NCI-H1930 (cell line): ENCODE results near the gene ISM2.
A peak's percentile ranks its signal among the peaks of the same experiment; 100 is the strongest.
"Not testable (repeated sequence)": the region's sequence is repeated elsewhere in the genome, so short reads cannot be mapped to it uniquely, and the experiment has no call there.

Source experiments
- DNase-seq, 2 experiments: peaks; one replicate each; lab custom pipeline; 2025; lab: John Stamatoyannopoulos, UW

Gene ISM2

GRCh38 chr14:77498120-77498979 lies at the start of gene ISM2:
ISM2 (minus strand) TSS chr14:77498816; CDS start chr14:77498793, 23 bp downstream.
- DNase-seq: peak; percentile 7 to 65

- DNase-seq: no peak
Observed at GRCh38 chr14:77547512-77548180, 49.0 kb upstream of the ISM2 start.

- DNase-seq: not testable (repeated sequence)
Observed at GRCh38 chr14:77545171-77545570, 46.6 kb upstream of the ISM2 start.

- DNase-seq: no peak
Observed at GRCh38 chr14:77544571-77544970, 46.0 kb upstream of the ISM2 start.

GRCh38 chr14:77543637-77544334 lies 45.2 kb upstream of the ISM2 start:
- DNase-seq: no peak

- no peak for DNase-seq
Observed at GRCh38 chr14:77543240-77543551, 44.6 kb upstream of the ISM2 start.

GRCh38 chr14:77542421-77543239 lies 44.0 kb upstream of the ISM2 start:
- DNase-seq: no peak

- no peak for DNase-seq
Observed at GRCh38 chr14:77541905-77542304, 43.3 kb upstream of the ISM2 start.

- DNase-seq: not testable (repeated sequence)
Observed at GRCh38 chr14:77536951-77537350, 38.3 kb upstream of the ISM2 start.

GRCh38 chr14:77531071-77531470 lies 32.5 kb upstream of the ISM2 start:
- DNase-seq: no peak

GRCh38 chr14:77529963-77530362 lies 31.3 kb upstream of the ISM2 start:
- DNase-seq: no peak

- DNase-seq: no peak
Observed at GRCh38 chr14:77529213-77529612, 30.6 kb upstream of the ISM2 start.

- DNase-seq: not testable (repeated sequence)
Observed at GRCh38 chr14:77528701-77529100, 30.1 kb upstream of the ISM2 start.

- DNase-seq: no peak
Observed at GRCh38 chr14:77526266-77526665, 27.6 kb upstream of the ISM2 start.

GRCh38 chr14:77524536-77524935 lies 25.9 kb upstream of the ISM2 start:
- no peak for DNase-seq

GRCh38 chr14:77523109-77523508 lies 24.5 kb upstream of the ISM2 start:
- no peak for DNase-seq

GRCh38 chr14:77520555-77520954 lies 21.9 kb upstream of the ISM2 start:
- no peak for DNase-seq

- DNase-seq: no peak
Observed at GRCh38 chr14:77516126-77516525, 17.5 kb upstream of the ISM2 start.

- DNase-seq: no peak
Observed at GRCh38 chr14:77511486-77512162, 13.0 kb upstream of the ISM2 start.

GRCh38 chr14:77509366-77509765 lies 10.8 kb upstream of the ISM2 start:
- no peak for DNase-seq

GRCh38 chr14:77508876-77509275 lies 10.3 kb upstream of the ISM2 start:
- DNase-seq: no peak
